Panc1 (cell line): ENCODE results near the gene BLM. TPM values are rescaled to one million over a fixed set of nuclear protein-coding genes. Genes with fewer than 3 reads are reported as not detected.

Experiments used
- ATAC-seq: fragments of 200-7000 bp; cut with Tn5 transposase; 2 replicates; pipeline ENCODE4 v1.9.1; 2020; ENCODE audit warnings: mild to moderate bottlenecking, moderate library complexity
- BruUV-seq: library from RNA; stranded (reverse); fragments of 400-500 nt; replicated peaks from 2 replicates; lab custom pipeline; 2021; lab: Mats Ljungman, UMichigan
- CTCF ChIA-PET: fragments of 300-600 bp; sonication (Branson Sonifier 250); formaldehyde crosslinking; loops from one replicate; lab custom pipeline; 2022; ENCODE audit warnings: antibody characterized with exemption; lab: Charles Lee
- POLR2A ChIA-PET: fragments of 300-600 bp; sonication (Branson Sonifier 250); formaldehyde crosslinking; loops from one replicate; lab custom pipeline; 2022; ENCODE audit warnings: antibody characterized with exemption; lab: Charles Lee
- DNase-seq: peaks from one replicate; pipeline ENCODE4 v3.0.0-alpha.2; 2010; ENCODE audit warnings: low read depth, low spot score
- H3K27ac ChIP-seq: 2 replicates; pipeline ENCODE4 v1.5.1; 2011; ENCODE audit warnings: mild to moderate bottlenecking, low read length, inconsistent platforms
- H3K27me3 ChIP-seq: fragments of 200-500 bp; sonication (Bioruptor generic); 2 replicates; pipeline ENCODE4 v1.6.0; 2014; ENCODE audit warnings: low read length, inconsistent platforms; ENCODE audit not compliant: control insufficient read depth, insufficient read depth
- H3K36me3 ChIP-seq: fragments of 200-500 bp; sonication (Bioruptor generic); 2 replicates; pipeline ENCODE4 v1.5.1; 2014; ENCODE audit warnings: inconsistent platforms, mild to moderate bottlenecking, low read length, moderate library complexity; ENCODE audit not compliant: control insufficient read depth, insufficient read depth
- H3K4me1 ChIP-seq: 2 replicates; pipeline ENCODE4 v1.5.1; 2011; ENCODE audit warnings: inconsistent platforms, mild to moderate bottlenecking, low read length, moderate library complexity; ENCODE audit not compliant: control insufficient read depth, insufficient read depth
- H3K4me3 ChIP-seq, 2 experiments: 2 replicates each; pipeline ENCODE4 v1.5.1; 2011 to 2012; ENCODE audit warnings: low read depth in 2 of 2, low read length in 2 of 2, mild to moderate bottlenecking in 2 of 2, inconsistent platforms in 1 of 2, moderate library complexity in 1 of 2
- H3K9me3 ChIP-seq: fragments of 200-500 bp; sonication (Bioruptor generic); 2 replicates; pipeline ENCODE4 v1.5.1; 2014; ENCODE audit warnings: low read depth, mild to moderate bottlenecking, inconsistent platforms, low read length, moderate library complexity; ENCODE audit not compliant: control insufficient read depth, insufficient read depth
- POLR2AphosphoS5 ChIP-seq: IDR thresholded peaks from 2 replicates; pipeline ENCODE4 v1.6.1; 2012; ENCODE audit warnings: mild to moderate bottlenecking, low read depth, low read length, moderate library complexity
- SIN3A ChIP-seq: IDR thresholded peaks from 2 replicates; pipeline ENCODE4 v1.6.1; 2012; ENCODE audit warnings: low read depth, mild to moderate bottlenecking, low read length, moderate library complexity, borderline replicate concordance; ENCODE audit not compliant: insufficient read depth
- TCF7L2 ChIP-seq: IDR thresholded peaks from 2 replicates; pipeline ENCODE4 v1.6.1; 2011; ENCODE audit warnings: mild to moderate bottlenecking, low read depth, low read length, inconsistent platforms
- in situ Hi-C: cut with HindIII; loops from 2 replicates; pipeline ENCODE4 v1.10.0; 2016; ENCODE audit warnings: low sequenced_read_pairs, low pct_unique_long_range_greater_than_20kb
- intact Hi-C: fragments of 100-400 bp; cut with micrococcal nuclease; formaldehyde crosslinking; loops from one replicate; pipeline ENCODE4 v1.10.0; 2022; ENCODE audit not compliant: unreplicated experiment
- total RNA-seq: library from RNA; stranded (reverse); gene quantifications from one replicate; pipeline ENCODE4 v1.2.1, GENCODE V29; 2021; ENCODE audit not compliant: unreplicated experiment
- TF ChIP-seq, protein P1 (sequence below), 2 experiments: IDR thresholded peaks; 2 replicates each; pipeline ENCODE4 v1.6.1; 2011 to 2012; ENCODE audit warnings: low read depth in 2 of 2, control low read depth in 1 of 2, low read length in 1 of 2, mild to moderate bottlenecking in 1 of 2, moderate library complexity in 1 of 2; ENCODE audit not compliant: insufficient read depth in 1 of 2
- TF ChIP-seq, protein P2 (sequence below): fragments of 450-650 bp; IDR thresholded peaks from 2 replicates; pipeline ENCODE4 v1.5.1; 2017; ENCODE audit warnings: mild to moderate bottlenecking

BLM gene
- total RNA-seq, 1 experiment from 2014 or later, result 23.9 TPM

DNA sequence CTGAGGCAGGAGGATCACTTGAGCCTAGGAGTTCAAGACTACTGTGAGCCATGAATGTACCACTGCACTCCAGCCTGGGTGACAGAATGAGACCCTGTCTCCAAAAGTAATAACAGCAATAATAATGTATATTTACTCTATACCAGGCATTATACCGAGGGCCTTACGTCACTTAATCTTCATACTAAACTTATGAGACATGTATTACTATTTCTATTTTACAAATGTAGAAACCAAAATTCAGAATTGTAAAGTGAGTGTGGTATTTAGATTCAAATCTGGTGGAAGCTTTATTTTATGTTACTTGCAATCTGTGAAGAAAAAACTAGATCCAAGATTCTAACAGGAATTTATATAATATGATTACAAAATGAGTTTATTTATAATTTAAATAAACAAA lies 9.7 kb upstream of the BLM start:
- Histone ChIP-seq H3K9me3 (no peaks in the 10 kb centered on the region), H3K27me3 (no peaks in the 10 kb centered on the region), H3K27ac (no peak overlapping the region), H3K36me3 (no peaks in the 10 kb centered on the region), H3K4me1 (no peaks in the 10 kb centered on the region), H3K4me3 (no peak overlapping the region)
- POLR2A ChIA-PET, result no interaction called here
- no TSS peak for BruUV-seq
- in situ Hi-C loops, result no loop called here
- DNase-seq (no peak), ATAC-seq (no peak)
- intact Hi-C loops, result no loop called here
- TF ChIP-seq, protein P1, sequence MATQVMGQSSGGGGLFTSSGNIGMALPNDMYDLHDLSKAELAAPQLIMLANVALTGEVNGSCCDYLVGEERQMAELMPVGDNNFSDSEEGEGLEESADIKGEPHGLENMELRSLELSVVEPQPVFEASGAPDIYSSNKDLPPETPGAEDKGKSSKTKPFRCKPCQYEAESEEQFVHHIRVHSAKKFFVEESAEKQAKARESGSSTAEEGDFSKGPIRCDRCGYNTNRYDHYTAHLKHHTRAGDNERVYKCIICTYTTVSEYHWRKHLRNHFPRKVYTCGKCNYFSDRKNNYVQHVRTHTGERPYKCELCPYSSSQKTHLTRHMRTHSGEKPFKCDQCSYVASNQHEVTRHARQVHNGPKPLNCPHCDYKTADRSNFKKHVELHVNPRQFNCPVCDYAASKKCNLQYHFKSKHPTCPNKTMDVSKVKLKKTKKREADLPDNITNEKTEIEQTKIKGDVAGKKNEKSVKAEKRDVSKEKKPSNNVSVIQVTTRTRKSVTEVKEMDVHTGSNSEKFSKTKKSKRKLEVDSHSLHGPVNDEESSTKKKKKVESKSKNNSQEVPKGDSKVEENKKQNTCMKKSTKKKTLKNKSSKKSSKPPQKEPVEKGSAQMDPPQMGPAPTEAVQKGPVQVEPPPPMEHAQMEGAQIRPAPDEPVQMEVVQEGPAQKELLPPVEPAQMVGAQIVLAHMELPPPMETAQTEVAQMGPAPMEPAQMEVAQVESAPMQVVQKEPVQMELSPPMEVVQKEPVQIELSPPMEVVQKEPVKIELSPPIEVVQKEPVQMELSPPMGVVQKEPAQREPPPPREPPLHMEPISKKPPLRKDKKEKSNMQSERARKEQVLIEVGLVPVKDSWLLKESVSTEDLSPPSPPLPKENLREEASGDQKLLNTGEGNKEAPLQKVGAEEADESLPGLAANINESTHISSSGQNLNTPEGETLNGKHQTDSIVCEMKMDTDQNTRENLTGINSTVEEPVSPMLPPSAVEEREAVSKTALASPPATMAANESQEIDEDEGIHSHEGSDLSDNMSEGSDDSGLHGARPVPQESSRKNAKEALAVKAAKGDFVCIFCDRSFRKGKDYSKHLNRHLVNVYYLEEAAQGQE (IDR thresholded peaks at IDR 0.05; ENCODE audit: insufficient read depth in 1 of 2, low read depth in 2 of 2, low read length in 1 of 2), result no peak
- TF ChIP-seq, protein P2, sequence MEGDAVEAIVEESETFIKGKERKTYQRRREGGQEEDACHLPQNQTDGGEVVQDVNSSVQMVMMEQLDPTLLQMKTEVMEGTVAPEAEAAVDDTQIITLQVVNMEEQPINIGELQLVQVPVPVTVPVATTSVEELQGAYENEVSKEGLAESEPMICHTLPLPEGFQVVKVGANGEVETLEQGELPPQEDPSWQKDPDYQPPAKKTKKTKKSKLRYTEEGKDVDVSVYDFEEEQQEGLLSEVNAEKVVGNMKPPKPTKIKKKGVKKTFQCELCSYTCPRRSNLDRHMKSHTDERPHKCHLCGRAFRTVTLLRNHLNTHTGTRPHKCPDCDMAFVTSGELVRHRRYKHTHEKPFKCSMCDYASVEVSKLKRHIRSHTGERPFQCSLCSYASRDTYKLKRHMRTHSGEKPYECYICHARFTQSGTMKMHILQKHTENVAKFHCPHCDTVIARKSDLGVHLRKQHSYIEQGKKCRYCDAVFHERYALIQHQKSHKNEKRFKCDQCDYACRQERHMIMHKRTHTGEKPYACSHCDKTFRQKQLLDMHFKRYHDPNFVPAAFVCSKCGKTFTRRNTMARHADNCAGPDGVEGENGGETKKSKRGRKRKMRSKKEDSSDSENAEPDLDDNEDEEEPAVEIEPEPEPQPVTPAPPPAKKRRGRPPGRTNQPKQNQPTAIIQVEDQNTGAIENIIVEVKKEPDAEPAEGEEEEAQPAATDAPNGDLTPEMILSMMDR, result no peak
- CTCF ChIA-PET, result no interaction called here

DNA sequence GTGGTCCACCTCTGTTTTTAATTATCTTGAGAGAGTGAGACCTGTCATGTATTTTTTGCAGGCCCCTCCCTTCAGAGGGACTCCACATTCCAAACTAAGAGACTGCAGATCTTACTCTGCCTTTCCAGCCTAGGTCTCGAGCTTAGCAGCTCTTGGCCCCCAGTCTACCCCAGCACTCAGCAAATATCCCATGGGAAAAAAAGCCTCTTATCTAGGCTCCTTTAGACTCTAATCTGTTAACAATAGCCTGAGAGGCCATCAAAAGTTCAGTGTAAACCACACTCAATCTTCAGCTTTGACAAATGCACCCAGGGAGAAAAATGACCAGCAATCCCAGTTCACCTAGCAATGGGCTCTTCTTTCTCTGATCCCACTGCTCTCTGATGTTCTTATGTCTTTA lies 8.6 kb upstream of the BLM start:
- no peak for TF ChIP-seq SIN3A
- TF ChIP-seq, protein P2, result no peak
- TF ChIP-seq, protein P1 (IDR thresholded peaks at IDR 0.05; ENCODE audit: insufficient read depth in 1 of 2, low read depth in 2 of 2, low read length in 1 of 2), result no peak
- no peak for TF ChIP-seq POLR2AphosphoS5
- TF ChIP-seq TCF7L2, result no peak
- no peaks in the 10 kb centered on the region for H3K9me3 ChIP-seq
- no peak for ATAC-seq
- BruUV-seq, result no TSS peak
- CTCF ChIA-PET, result no interaction called here
- H3K27me3 ChIP-seq, result no peaks in the 10 kb centered on the region
- in situ Hi-C loops, result no loop called here
- H3K36me3 ChIP-seq, result no peaks in the 10 kb centered on the region
- H3K27ac ChIP-seq, result no peak overlapping the region
- POLR2A ChIA-PET, result no interaction called here
- no peaks in the 10 kb centered on the region for H3K4me1 ChIP-seq
- intact Hi-C loops, result no loop called here
- no peak overlapping the region for H3K4me3 ChIP-seq
- DNase-seq, result no peak
